Activated naive CD8-positive, alpha-beta T cell (primary cell): Measurements from ENCODE around the gene DNAJA3.

Experiments
- H3K27ac Mint-ChIP-seq: one replicate; pipeline ENCODE4 v1.8.0; 2021; ENCODE audit warnings: mixed read lengths
- H3K27me3 Mint-ChIP-seq: one replicate; pipeline ENCODE4 v1.8.0; 2021; ENCODE audit warnings: mixed read lengths
- H3K36me3 Mint-ChIP-seq: one replicate; pipeline ENCODE4 v1.8.0; 2021; ENCODE audit warnings: mixed read lengths
- H3K4me1 Mint-ChIP-seq: one replicate; pipeline ENCODE4 v1.8.0; 2021; ENCODE audit warnings: low read depth, mixed read lengths
- H3K4me3 Mint-ChIP-seq: one replicate; pipeline ENCODE4 v1.8.0; 2021; ENCODE audit warnings: mild to moderate bottlenecking, mixed read lengths
- H3K9me3 Mint-ChIP-seq: one replicate; pipeline ENCODE4 v1.8.0; 2021; ENCODE audit warnings: low read depth, mixed read lengths

Gene DNAJA3

GRCh38 chr16:4461250-4462085 lies 35.8 kb downstream of the DNAJA3 start:
- Mint-ChIP-seq H3K4me3 (no peak overlapping the region), H3K27ac (no peak overlapping the region), H3K27me3 (no peaks in the 10 kb centered on the region), H3K4me1 (peaks cover 16% of the 10 kb centered on the region), H3K36me3 (peaks cover 4% of the 10 kb centered on the region), H3K9me3 (no peaks in the 10 kb centered on the region)

GRCh38 chr16:4463522-4464163 lies 38.0 kb downstream of the DNAJA3 start:
- Mint-ChIP-seq H3K27ac (no peak overlapping the region), H3K9me3 (no peaks in the 10 kb centered on the region), H3K4me1 (peaks cover 13% of the 10 kb centered on the region)

GRCh38 chr16:4465977-4466779 lies 40.5 kb downstream of the DNAJA3 start:
- Mint-ChIP-seq H3K27me3 (no peaks in the 10 kb centered on the region), H3K9me3 (no peaks in the 10 kb centered on the region), H3K27ac (peak overlapping the region; percentile 34), H3K4me3 (no peak overlapping the region), H3K4me1 (peaks cover 6% of the 10 kb centered on the region), H3K36me3 (peaks cover 2% of the 10 kb centered on the region)

More at GRCh38 chr16:4463522-4464163, 38.0 kb downstream of the DNAJA3 start:
- H3K36me3 Mint-ChIP-seq = peaks cover 2% of the 10 kb centered on the region
- no peak overlapping the region for H3K4me3 Mint-ChIP-seq
- H3K27me3 Mint-ChIP-seq = no peaks in the 10 kb centered on the region

GRCh38 chr16:4467916-4468315 lies 42.2 kb downstream of the DNAJA3 start:
- Mint-ChIP-seq H3K27ac (no peak overlapping the region), H3K36me3 (peaks cover 4% of the 10 kb centered on the region)

GRCh38 chr16:4468972-4469371 lies 43.3 kb downstream of the DNAJA3 start:
- Mint-ChIP-seq H3K9me3 (no peaks in the 10 kb centered on the region), H3K36me3 (peaks cover 4% of the 10 kb centered on the region), H3K27ac (no peak overlapping the region), H3K4me3 (no peak overlapping the region), H3K4me1 (peaks cover 14% of the 10 kb centered on the region), H3K27me3 (no peaks in the 10 kb centered on the region)

More at GRCh38 chr16:4467916-4468315, 42.2 kb downstream of the DNAJA3 start:
- H3K9me3 Mint-ChIP-seq = no peaks in the 10 kb centered on the region
- no peak overlapping the region for H3K4me3 Mint-ChIP-seq
- H3K27me3 Mint-ChIP-seq = no peaks in the 10 kb centered on the region
- peaks cover 9% of the 10 kb centered on the region for H3K4me1 Mint-ChIP-seq

- no peak overlapping the region for H3K27ac Mint-ChIP-seq
- no peak overlapping the region for H3K4me3 Mint-ChIP-seq
- H3K27me3 Mint-ChIP-seq = no peaks in the 10 kb centered on the region
- peaks cover 6% of the 10 kb centered on the region for H3K36me3 Mint-ChIP-seq
- H3K9me3 Mint-ChIP-seq = no peaks in the 10 kb centered on the region
- H3K4me1 Mint-ChIP-seq = peaks cover 18% of the 10 kb centered on the region
These were observed 46.2 kb downstream of the DNAJA3 start for GRCh38 chr16:4471869-4472268.

- peaks cover 25% of the 10 kb centered on the region for H3K4me1 Mint-ChIP-seq
- no peaks in the 10 kb centered on the region for H3K27me3 Mint-ChIP-seq
- H3K27ac Mint-ChIP-seq = peak overlapping the region; percentile 67
- peaks cover 6% of the 10 kb centered on the region for H3K36me3 Mint-ChIP-seq
- H3K4me3 Mint-ChIP-seq = peak overlapping the region; percentile 88
- H3K9me3 Mint-ChIP-seq = no peaks in the 10 kb centered on the region
These were observed 47.2 kb downstream of the DNAJA3 start for GRCh38 chr16:4472880-4473279.

GRCh38 chr16:4474192-4474961 lies 48.7 kb downstream of the DNAJA3 start, which contains the start of gene NMRAL1:
TSS of gene NMRAL1 (minus strand) at chr16:4474625. CDS start at chr16:4474132, 493 bp downstream.
- Mint-ChIP-seq H3K4me1 (peaks cover 35% of the 10 kb centered on the region), H3K4me3 (peak within 1 kb of the TSS; percentile 92), H3K9me3 (no peaks in the 10 kb centered on the region), H3K27ac (peak within 1 kb of the TSS; percentile 90), H3K36me3 (peaks cover 6% of the 10 kb centered on the region), H3K27me3 (no peaks in the 10 kb centered on the region)

- Mint-ChIP-seq H3K27ac (peak within 1 kb of the TSS; percentile 94), H3K4me1 (peaks cover 39% of the 10 kb centered on the region), H3K36me3 (peaks cover 6% of the 10 kb centered on the region), H3K27me3 (no peaks in the 10 kb centered on the region), H3K9me3 (no peaks in the 10 kb centered on the region), H3K4me3 (peak within 1 kb of the TSS; percentile 92)
These were observed 50.5 kb downstream of the DNAJA3 start, which contains the start of gene HMOX2 for GRCh38 chr16:4475880-4476788. TSS of gene HMOX2 (plus strand) at chr16:4476398. CDS start at chr16:4505525, 29,127 bp downstream.

- no peaks in the 10 kb centered on the region for H3K27me3 Mint-ChIP-seq
These were observed 52.3 kb downstream of the DNAJA3 start for GRCh38 chr16:4477966-4478365.

GRCh38 chr16:4481526-4481925 lies 55.9 kb downstream of the DNAJA3 start:
- peaks cover 9% of the 10 kb centered on the region for H3K36me3 Mint-ChIP-seq
- H3K4me3 Mint-ChIP-seq = peak overlapping the region; percentile 48
- H3K9me3 Mint-ChIP-seq = no peaks in the 10 kb centered on the region
- H3K4me1 Mint-ChIP-seq = peaks cover 55% of the 10 kb centered on the region
- H3K27me3 Mint-ChIP-seq = no peaks in the 10 kb centered on the region
- H3K27ac Mint-ChIP-seq = peak overlapping the region; percentile 79

More at GRCh38 chr16:4477966-4478365, 52.3 kb downstream of the DNAJA3 start:
- no peaks in the 10 kb centered on the region for H3K9me3 Mint-ChIP-seq
- H3K4me3 Mint-ChIP-seq = peak overlapping the region; percentile 92
- H3K4me1 Mint-ChIP-seq = peaks cover 53% of the 10 kb centered on the region
- H3K27ac Mint-ChIP-seq = peak overlapping the region; percentile 80
- H3K36me3 Mint-ChIP-seq = peaks cover 4% of the 10 kb centered on the region

GRCh38 chr16:4481963-4482362 lies 56.3 kb downstream of the DNAJA3 start:
- Mint-ChIP-seq H3K4me1 (peaks cover 59% of the 10 kb centered on the region), H3K27me3 (no peaks in the 10 kb centered on the region), H3K9me3 (no peaks in the 10 kb centered on the region), H3K36me3 (peaks cover 9% of the 10 kb centered on the region), H3K27ac (peak overlapping the region; percentile 79), H3K4me3 (peak overlapping the region; percentile 48)

GRCh38 chr16:4486126-4486893 lies 60.6 kb downstream of the DNAJA3 start:
- Mint-ChIP-seq H3K27ac (peak overlapping the region; percentile 93), H3K36me3 (peaks cover 9% of the 10 kb centered on the region), H3K9me3 (no peaks in the 10 kb centered on the region), H3K27me3 (no peaks in the 10 kb centered on the region), H3K4me3 (peak overlapping the region; percentile 28), H3K4me1 (peaks cover 76% of the 10 kb centered on the region)
